OCI-LY3 (cell line): ENCODE measurements around the gene BBS1.

Experiments used
- H2AFZ ChIP-seq: fragments of 200-600, 300-600 bp; shearing (Covaris generic); 2 replicates; pipeline ENCODE4 v1.6.0; 2014; ENCODE audit warnings: antibody characterized with exemption, low read depth, low read length
- H3K27ac ChIP-seq: fragments of 200-600, 300-600 bp; sonication (generic); 2 replicates; pipeline ENCODE4 v1.5.1; 2014; ENCODE audit warnings: mild to moderate bottlenecking, low read length, moderate library complexity, mixed read lengths
- H3K27me3 ChIP-seq: fragments of 200-600, 300-600 bp; sonication (generic); 2 replicates; pipeline ENCODE4 v1.6.1; 2014; ENCODE audit warnings: low read depth, low read length, mixed read lengths
- H3K36me3 ChIP-seq: fragments of 200-600, 300-600 bp; sonication (generic); replicated peaks from 2 replicates; pipeline ENCODE3; 2014; ENCODE audit warnings: low read depth, low read length, mixed read lengths
- H3K4me1 ChIP-seq: fragments of 300-600, 200-600 bp; sonication (generic); 2 replicates; pipeline ENCODE4 v1.6.1; 2014; ENCODE audit warnings: low read length, mixed read lengths
- H3K4me2 ChIP-seq: fragments of 200-600, 300-600 bp; sonication (generic); 2 replicates; pipeline ENCODE4 v1.6.1; 2014; ENCODE audit warnings: low read length, mixed read lengths
- H3K4me3 ChIP-seq: fragments of 300-600, 200-600 bp; sonication (generic); 2 replicates; pipeline ENCODE4 v1.5.1; 2014; ENCODE audit warnings: antibody characterized with exemption, mild to moderate bottlenecking, low read length, moderate library complexity
- H3K79me2 ChIP-seq: fragments of 300-600, 200-600 bp; shearing (Covaris generic); 2 replicates; pipeline ENCODE4 v1.6.1; 2014; ENCODE audit warnings: mild to moderate bottlenecking, low read length, mixed read lengths
- H3K9ac ChIP-seq: fragments of 300-600, 200-600 bp; shearing (Covaris generic); 2 replicates; pipeline ENCODE4 v1.6.0; 2014; ENCODE audit warnings: mild to moderate bottlenecking, low read length, moderate library complexity
- H3K9me3 ChIP-seq: fragments of 200-600, 300-600 bp; shearing (Covaris generic); 2 replicates; pipeline ENCODE4 v1.6.1; 2014; ENCODE audit warnings: low read length, mixed read lengths; ENCODE audit not compliant: insufficient read depth
- H4K20me1 ChIP-seq: fragments of 200-600, 300-600 bp; sonication (generic); 2 replicates; pipeline ENCODE4 v1.6.1; 2016; ENCODE audit warnings: low read length, mixed read lengths; ENCODE audit not compliant: insufficient read depth
- CTCF ChIP-seq: fragments of 200-600, 300-600 bp; sonication (generic); IDR thresholded peaks from 2 replicates; pipeline ENCODE4 v1.5.1; 2014; ENCODE audit warnings: antibody characterized with exemption, low read length, low read depth
- EZH2phosphoT487 ChIP-seq: fragments of 200-600 bp; shearing (Covaris generic); IDR thresholded peaks from 2 replicates; pipeline ENCODE4 v1.6.1; 2018; ENCODE audit warnings: antibody characterized with exemption, mixed run types, low read depth

Gene BBS1

GRCh38 chr11:66570079-66570849, 59.8 kb downstream of the BBS1 start:
- TF ChIP-seq CTCF, result no peak
- no peak for TF ChIP-seq EZH2phosphoT487
- no peaks in the 10 kb centered on the region for H3K4me1 ChIP-seq

GRCh38 chr11:66570850-66571180, 60.4 kb downstream of the BBS1 start:
- Histone ChIP-seq H3K27ac (no peak overlapping the region), H3K9me3 (no peaks in the 10 kb centered on the region), H3K4me1 (no peaks in the 10 kb centered on the region), H3K4me2 (no peak overlapping the region), H2AFZ (no peak overlapping the region), H3K36me3 (no peaks in the 10 kb centered on the region), H3K4me3 (no peak overlapping the region), H3K79me2 (no peaks in the 10 kb centered on the region), H4K20me1 (no peaks in the 10 kb centered on the region), H3K27me3 (0 out of 2 replicates have a peak, but pooled peaks cover 5% of the 10 kb centered on the region), H3K9ac (no peak overlapping the region)
- TF ChIP-seq CTCF (no peak), EZH2phosphoT487 (no peak)

More at GRCh38 chr11:66570079-66570849, 59.8 kb downstream of the BBS1 start:
- H3K4me3 ChIP-seq, result no peak overlapping the region
- H3K27me3 ChIP-seq, result 0 out of 2 replicates have a peak, but pooled peaks cover 5% of the 10 kb centered on the region
- H3K9ac ChIP-seq, result no peak overlapping the region
- no peak overlapping the region for H3K27ac ChIP-seq
- no peaks in the 10 kb centered on the region for H4K20me1 ChIP-seq
- H3K79me2 ChIP-seq, result no peaks in the 10 kb centered on the region
- H3K9me3 ChIP-seq, result no peaks in the 10 kb centered on the region
- no peak overlapping the region; the same call in 1 of the 2 replicates for H2AFZ ChIP-seq
- H3K4me2 ChIP-seq, result no peak overlapping the region
- no peaks in the 10 kb centered on the region for H3K36me3 ChIP-seq

GRCh38 chr11:66579017-66579606, 68.7 kb downstream of the BBS1 start:
- H3K9me3 ChIP-seq, result peaks cover 5% of the 10 kb centered on the region; the same call in 1 of the 2 replicates
- H3K36me3 ChIP-seq, result no peaks in the 10 kb centered on the region
- no peak for TF ChIP-seq EZH2phosphoT487
- peak; percentile 85 for TF ChIP-seq CTCF
- no peak overlapping the region for H3K4me3 ChIP-seq
- H3K27ac ChIP-seq, result no peak overlapping the region
- H3K79me2 ChIP-seq, result no peaks in the 10 kb centered on the region
- H3K4me2 ChIP-seq, result 0 out of 2 replicates have a peak overlapping the region, but pooled peaks have one; percentile 3
- H2AFZ ChIP-seq, result no peak overlapping the region
- no peaks in the 10 kb centered on the region for H3K4me1 ChIP-seq
- no peak overlapping the region for H3K9ac ChIP-seq
- H4K20me1 ChIP-seq, result no peaks in the 10 kb centered on the region
- H3K27me3 ChIP-seq, result no peaks in the 10 kb centered on the region

- H4K20me1 ChIP-seq, result no peaks in the 10 kb centered on the region
- peaks cover 5% of the 10 kb centered on the region; the same call in 1 of the 2 replicates for H3K9me3 ChIP-seq
- H2AFZ ChIP-seq, result no peak overlapping the region
- TF ChIP-seq CTCF (no peak), EZH2phosphoT487 (no peak)
- H3K27ac ChIP-seq, result no peak overlapping the region
- H3K9ac ChIP-seq, result no peak overlapping the region
- no peaks in the 10 kb centered on the region for H3K4me1 ChIP-seq
- no peak overlapping the region for H3K4me2 ChIP-seq
- H3K4me3 ChIP-seq, result no peak overlapping the region
- H3K79me2 ChIP-seq, result no peaks in the 10 kb centered on the region
- H3K36me3 ChIP-seq, result no peaks in the 10 kb centered on the region
- no peaks in the 10 kb centered on the region for H3K27me3 ChIP-seq
These were observed 70.4 kb downstream of the BBS1 start for GRCh38 chr11:66580803-66581202.
